Mammary epithelial cell (primary cell): ENCODE data around the gene UBR1.

ENCODE experiments used
- EZH2 ChIP-seq: IDR thresholded peaks from 2 replicates; pipeline ENCODE4 v1.6.1; 2012; ENCODE audit warnings: low read length, inconsistent platforms, borderline replicate concordance
- TF ChIP-seq, protein P1 (sequence below), 2 donors: IDR thresholded peaks in 1 of 2; conservative IDR thresholded peaks in 1 of 2; 2 replicates each; pipeline ENCODE4 v1.5.1; 2011 to 2012; ENCODE audit warnings: inconsistent platforms in 2 of 2, low read length in 2 of 2, mild to moderate bottlenecking in 2 of 2, control low read depth in 1 of 2, low read depth in 1 of 2; ENCODE audit not compliant: insufficient read depth in 1 of 2; ENCODE audit errors: extremely low read depth in 1 of 2

DNA sequence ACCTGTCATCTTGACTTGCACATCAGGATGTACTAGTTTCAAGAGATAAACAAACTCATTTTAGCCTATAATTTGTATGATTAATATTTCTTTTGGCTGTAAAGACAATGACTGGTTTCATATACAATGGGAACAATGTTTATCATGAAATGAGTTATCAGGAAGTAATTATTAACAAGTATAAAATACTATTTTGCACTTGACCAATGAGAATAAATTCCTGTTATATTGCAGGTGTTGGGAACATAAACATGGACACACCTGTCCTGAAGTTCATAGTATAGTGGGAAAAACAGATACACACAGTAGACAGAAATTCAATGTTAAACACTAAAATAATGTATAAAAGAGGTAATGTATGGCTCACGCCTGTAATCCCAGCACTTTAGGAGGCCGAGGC, 56.9 kb downstream of the UBR1 start:
- TF ChIP-seq, protein P1, sequence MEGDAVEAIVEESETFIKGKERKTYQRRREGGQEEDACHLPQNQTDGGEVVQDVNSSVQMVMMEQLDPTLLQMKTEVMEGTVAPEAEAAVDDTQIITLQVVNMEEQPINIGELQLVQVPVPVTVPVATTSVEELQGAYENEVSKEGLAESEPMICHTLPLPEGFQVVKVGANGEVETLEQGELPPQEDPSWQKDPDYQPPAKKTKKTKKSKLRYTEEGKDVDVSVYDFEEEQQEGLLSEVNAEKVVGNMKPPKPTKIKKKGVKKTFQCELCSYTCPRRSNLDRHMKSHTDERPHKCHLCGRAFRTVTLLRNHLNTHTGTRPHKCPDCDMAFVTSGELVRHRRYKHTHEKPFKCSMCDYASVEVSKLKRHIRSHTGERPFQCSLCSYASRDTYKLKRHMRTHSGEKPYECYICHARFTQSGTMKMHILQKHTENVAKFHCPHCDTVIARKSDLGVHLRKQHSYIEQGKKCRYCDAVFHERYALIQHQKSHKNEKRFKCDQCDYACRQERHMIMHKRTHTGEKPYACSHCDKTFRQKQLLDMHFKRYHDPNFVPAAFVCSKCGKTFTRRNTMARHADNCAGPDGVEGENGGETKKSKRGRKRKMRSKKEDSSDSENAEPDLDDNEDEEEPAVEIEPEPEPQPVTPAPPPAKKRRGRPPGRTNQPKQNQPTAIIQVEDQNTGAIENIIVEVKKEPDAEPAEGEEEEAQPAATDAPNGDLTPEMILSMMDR (conservative IDR thresholded peaks at IDR 0.05 in 1 of 2, IDR thresholded peaks at IDR 0.05 in 1 of 2; ENCODE audit: extremely low read depth in 1 of 2, insufficient read depth in 1 of 2, low read depth in 1 of 2, low read length in 2 of 2) = no peak
- no peak for TF ChIP-seq EZH2
